Suprapubic skin (tissue), 4 donors: ENCODE results near the gene FMN1. TPM values are rescaled to one million over a fixed set of nuclear protein-coding genes. Genes with fewer than 3 reads are reported as not detected.

Experiments used
- DNase-seq, 2 donors: peaks; one replicate each; pipeline ENCODE4 v3.0.0-alpha.2; 2019; ENCODE audit warnings: low spot score in 2 of 2
- H3K27ac ChIP-seq: fragments of 200-600 bp; sonication (generic); one replicate; pipeline ENCODE4 v1.5.1; 2019
- H3K27me3 ChIP-seq: fragments of 200-600 bp; sonication (generic); one replicate; pipeline ENCODE4 v1.5.1; 2019
- H3K36me3 ChIP-seq: fragments of 200-600 bp; sonication (generic); one replicate; pipeline ENCODE4 v1.5.1; 2019
- H3K4me1 ChIP-seq: fragments of 200-600 bp; sonication (generic); one replicate; pipeline ENCODE4 v1.5.1; 2019
- H3K4me3 ChIP-seq: fragments of 200-600 bp; sonication (generic); one replicate; pipeline ENCODE4 v1.5.1; 2019; ENCODE audit warnings: mild to moderate bottlenecking
- H3K9me3 ChIP-seq: fragments of 200-600 bp; sonication (generic); one replicate; pipeline ENCODE4 v1.5.1; 2019
- CTCF ChIP-seq, 2 donors: fragments of 200-600 bp in 1 of 2; fragments of 450-650 bp in 1 of 2; sonication (generic) in 1 of 2; IDR thresholded peaks; one replicate each; pipeline ENCODE4 v1.5.1; 2016 to 2019; ENCODE audit warnings: antibody characterized with exemption in 2 of 2, mild to moderate bottlenecking in 1 of 2, moderate library complexity in 1 of 2
- EP300 ChIP-seq: sonication (generic); formaldehyde crosslinking; IDR thresholded peaks from one replicate; pipeline ENCODE4 v1.6.1; 2017; ENCODE audit warnings: antibody characterized with exemption
- POLR2A ChIP-seq, 2 donors: fragments of 450-650 bp; IDR thresholded peaks; one replicate each; pipeline ENCODE4 v1.6.1; 2017; ENCODE audit warnings: antibody characterized with exemption in 2 of 2, mild to moderate bottlenecking in 2 of 2, moderate library complexity in 2 of 2
- POLR2AphosphoS5 ChIP-seq, 3 donors: sonication (generic); formaldehyde crosslinking; IDR thresholded peaks; one replicate each; pipeline ENCODE4 v1.6.1; 2017; ENCODE audit warnings: antibody characterized with exemption in 3 of 3
- WGBS: methylation state at CpG from one replicate; pipeline ENCODE4 v1.1.5; 2018; 5-methylcytosine and 5-hydroxymethylcytosine counted together
- total RNA-seq, 4 donors: library from RNA; depleted of rRNA; stranded (reverse); fragments of >200 nt; gene quantifications; one replicate each; pipeline ENCODE4 v1.1.0, GENCODE V29; 2016

The FMN1 gene
- total RNA-seq, 4 donors from 2014 or later = 19.8 to 47.3 (median 33.1) TPM

- Histone ChIP-seq H3K4me1 (no peaks in the 10 kb centered on the region), H3K4me3 (no peak overlapping the region), H3K36me3 (no peaks in the 10 kb centered on the region), H3K9me3 (no peaks in the 10 kb centered on the region), H3K27ac (no peak overlapping the region), H3K27me3 (no peaks in the 10 kb centered on the region)
- no peak for DNase-seq
- no peak for TF ChIP-seq POLR2AphosphoS5 (IDR thresholded peaks at IDR 0.05)
- no peak for TF ChIP-seq POLR2A (IDR thresholded peaks at IDR 0.05)
- TF ChIP-seq EP300 = no peak
- TF ChIP-seq CTCF (IDR thresholded peaks at IDR 0.05) = no peak
- 89% methylated on average over 2 of the region's 2 CpGs for WGBS
Observed at GRCh38 chr15:33095641-33096040, 98.9 kb downstream of the FMN1 start.

GRCh38 chr15:33094336-33094735 is 100.2 kb downstream of the FMN1 start:
- H3K4me1 ChIP-seq = no peaks in the 10 kb centered on the region
- TF ChIP-seq POLR2A (IDR thresholded peaks at IDR 0.05) (no peak), EP300 (no peak), POLR2AphosphoS5 (IDR thresholded peaks at IDR 0.05) (no peak), CTCF (IDR thresholded peaks at IDR 0.05) (no peak)
- whole genome bisulfite sequencing = 30% methylated on average over 2 of the region's 2 CpGs
- no peak for DNase-seq
- H3K27me3 ChIP-seq = no peaks in the 10 kb centered on the region
- no peaks in the 10 kb centered on the region for H3K36me3 ChIP-seq
- no peaks in the 10 kb centered on the region for H3K9me3 ChIP-seq
- H3K27ac ChIP-seq = no peak overlapping the region
- no peak overlapping the region for H3K4me3 ChIP-seq

DNA sequence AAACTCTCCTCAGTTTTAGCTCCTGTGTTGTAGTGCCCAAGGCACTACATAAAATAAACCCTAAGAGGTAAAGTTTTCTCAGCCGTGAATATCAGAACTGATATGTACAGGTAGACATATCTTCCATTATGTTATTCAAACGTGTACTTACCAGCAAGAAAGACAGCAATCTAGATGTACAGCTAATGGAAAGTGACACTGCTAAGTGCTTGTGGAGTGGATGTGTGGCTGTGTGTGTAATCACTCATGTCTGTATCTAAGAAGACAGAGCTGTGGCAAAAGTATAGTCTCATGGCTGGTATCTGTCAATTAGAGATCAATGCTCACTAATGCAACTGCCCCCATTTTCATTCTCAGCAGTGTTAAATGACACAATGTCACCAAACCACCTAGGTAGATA is 101.3 kb downstream of the FMN1 start:
- H3K9me3 ChIP-seq = no peaks in the 10 kb centered on the region
- TF ChIP-seq POLR2AphosphoS5 (IDR thresholded peaks at IDR 0.05) = no peak
- TF ChIP-seq CTCF (IDR thresholded peaks at IDR 0.05) = no peak
- no peak for TF ChIP-seq EP300
- no peaks in the 10 kb centered on the region for H3K36me3 ChIP-seq
- H3K27ac ChIP-seq = no peak overlapping the region
- no peak for DNase-seq
- no peaks in the 10 kb centered on the region for H3K4me1 ChIP-seq
- no peaks in the 10 kb centered on the region for H3K27me3 ChIP-seq
- H3K4me3 ChIP-seq = no peak overlapping the region
- 75% methylated on average over 2 of the region's 2 CpGs for WGBS

DNA sequence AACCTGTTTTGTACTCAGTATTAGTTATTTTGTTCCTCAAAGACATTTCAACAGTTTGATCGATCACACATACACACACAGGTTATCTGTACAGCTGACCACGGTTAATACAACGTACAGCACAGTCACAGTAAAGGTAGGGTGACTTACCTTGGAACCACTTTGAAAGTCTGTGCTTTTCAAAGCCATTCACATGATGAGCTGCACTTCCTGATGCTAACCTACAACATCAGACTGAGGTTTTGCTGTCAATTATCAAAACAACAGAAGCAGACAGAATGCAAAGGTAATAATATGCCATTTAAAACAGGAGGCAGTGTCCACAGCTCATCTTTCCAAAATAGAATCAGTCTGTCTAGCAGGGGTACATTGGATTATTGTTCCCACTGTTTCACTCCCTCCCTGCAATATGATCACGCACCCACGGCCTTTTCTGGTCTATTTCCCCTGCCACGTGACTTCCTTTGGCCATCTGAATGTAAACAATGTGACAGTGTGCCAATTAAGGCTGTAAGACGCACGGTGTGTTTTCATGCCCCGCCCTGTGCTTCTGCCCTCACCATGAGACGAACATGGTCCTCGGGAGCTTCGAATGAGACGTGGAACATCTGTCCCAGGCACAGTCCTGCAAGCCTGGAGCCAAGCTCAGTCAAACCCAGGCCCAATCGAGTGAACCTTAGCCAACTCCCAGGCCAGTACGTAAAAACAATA is 102.4 kb downstream of the FMN1 start:
- H3K4me3 ChIP-seq = no peak overlapping the region
- H3K9me3 ChIP-seq = no peaks in the 10 kb centered on the region
- H3K36me3 ChIP-seq = no peaks in the 10 kb centered on the region
- DNase-seq = no peak
- no peaks in the 10 kb centered on the region for H3K4me1 ChIP-seq
- WGBS = 57% methylated on average over 15 of the region's 15 CpGs
- H3K27ac ChIP-seq = no peak overlapping the region
- no peak for TF ChIP-seq EP300
- TF ChIP-seq POLR2A (IDR thresholded peaks at IDR 0.05) = no peak
- no peak for TF ChIP-seq CTCF (IDR thresholded peaks at IDR 0.05)
- no peak for TF ChIP-seq POLR2AphosphoS5 (IDR thresholded peaks at IDR 0.05)
- H3K27me3 ChIP-seq = no peaks in the 10 kb centered on the region

GRCh38 chr15:33089878-33090757 is 104.4 kb downstream of the FMN1 start:
- Histone ChIP-seq H3K4me3 (no peak overlapping the region), H3K4me1 (no peaks in the 10 kb centered on the region), H3K27ac (no peak overlapping the region), H3K36me3 (no peaks in the 10 kb centered on the region), H3K9me3 (no peaks in the 10 kb centered on the region), H3K27me3 (no peaks in the 10 kb centered on the region)
- WGBS = 62% methylated on average over 5 of the region's 5 CpGs
- TF ChIP-seq CTCF (IDR thresholded peaks at IDR 0.05) = no peak
- no peak for TF ChIP-seq POLR2AphosphoS5 (IDR thresholded peaks at IDR 0.05)
- no peak for TF ChIP-seq EP300
- no peak for TF ChIP-seq POLR2A (IDR thresholded peaks at IDR 0.05)
- DNase-seq = no peak
